CD4-positive, alpha-beta T cell treated with Interleukin-12 subunit alpha and Interleukin-12 subunit beta, for 1 hour (primary cell): ENCODE data around the gene LRP5.
"Not testable (repeated sequence)": the region's sequence is repeated elsewhere in the genome, so short reads cannot be mapped to it uniquely, and the experiment has no call there.

Source experiments
- DNase-seq: peaks from one replicate; pipeline ENCODE4 v3.0.0-alpha.2; 2020

LRP5 gene

GRCh38 chr11:68471360-68472340 is 159.3 kb downstream of the LRP5 start:
- peak; percentile 39 for DNase-seq

- DNase-seq: no peak
Measured at GRCh38 chr11:68472778-68473177, 160.4 kb downstream of the LRP5 start.

GRCh38 chr11:68473693-68474092 is 161.3 kb downstream of the LRP5 start:
- no peak for DNase-seq

GRCh38 chr11:68475626-68476025 is 163.2 kb downstream of the LRP5 start:
- DNase-seq: not testable (repeated sequence)

- no peak for DNase-seq
Measured at GRCh38 chr11:68479390-68479789, 167.0 kb downstream of the LRP5 start.

GRCh38 chr11:68480193-68480592 is 167.8 kb downstream of the LRP5 start:
- no peak for DNase-seq

- no peak for DNase-seq
Measured at GRCh38 chr11:68480852-68481510, 168.6 kb downstream of the LRP5 start.

- DNase-seq: no peak
Measured at GRCh38 chr11:68481579-68482240, 169.3 kb downstream of the LRP5 start.

- no peak for DNase-seq
Measured at GRCh38 chr11:68488623-68489022, 176.2 kb downstream of the LRP5 start.

- DNase-seq: no peak
Measured at GRCh38 chr11:68495220-68495729, 182.9 kb downstream of the LRP5 start.

GRCh38 chr11:68495872-68496271 is 183.5 kb downstream of the LRP5 start:
- DNase-seq: no peak

- DNase-seq: no peak
Measured at GRCh38 chr11:68497761-68498160, 185.4 kb downstream of the LRP5 start.

GRCh38 chr11:68498321-68498720 is 185.9 kb downstream of the LRP5 start:
- DNase-seq: no peak
